LNCAP (cell line): Measurements from ENCODE around the gene TGFB1.

Experiments used
- TF ChIP-seq, protein P1 (sequence below): fragments of 450-650 bp; IDR thresholded peaks from 2 replicates; pipeline ENCODE4 v1.5.1; 2017; ENCODE audit warnings: mild to moderate bottlenecking

Gene TGFB1

DNA sequence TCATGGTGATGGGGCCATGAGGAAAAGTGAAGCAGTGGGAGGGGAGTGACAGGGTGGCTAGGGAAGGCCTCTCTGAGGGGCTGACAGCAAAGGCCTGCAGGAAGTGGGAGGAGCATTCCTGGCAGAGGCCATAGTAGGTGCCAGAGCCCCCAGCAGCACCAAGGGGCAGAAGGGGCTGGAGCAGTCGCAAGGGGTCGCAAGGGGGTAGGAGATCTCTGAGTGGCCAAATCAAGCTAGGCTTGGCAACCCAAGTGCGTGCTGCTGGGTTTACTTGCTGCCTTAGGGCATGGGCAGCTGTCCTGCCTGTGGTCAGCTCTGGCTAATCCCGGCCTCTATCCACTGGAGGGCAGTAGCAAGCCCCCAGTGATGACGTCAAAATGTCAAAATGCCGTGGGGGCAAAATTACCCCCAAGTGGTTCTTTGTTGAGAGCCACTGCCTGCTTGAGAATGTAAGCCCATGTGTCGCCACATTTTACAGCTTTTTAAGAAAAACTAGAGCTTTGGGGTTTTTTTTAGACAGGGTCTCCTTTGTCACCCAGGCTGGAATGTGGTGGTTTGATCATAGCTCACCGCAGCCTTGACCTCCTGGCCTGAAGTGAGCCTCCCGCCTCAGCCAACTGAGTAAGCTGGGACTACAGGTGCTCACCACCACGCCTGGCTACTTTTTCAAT, 32.0 kb downstream of the TGFB1 start:
- TF ChIP-seq, protein P1, sequence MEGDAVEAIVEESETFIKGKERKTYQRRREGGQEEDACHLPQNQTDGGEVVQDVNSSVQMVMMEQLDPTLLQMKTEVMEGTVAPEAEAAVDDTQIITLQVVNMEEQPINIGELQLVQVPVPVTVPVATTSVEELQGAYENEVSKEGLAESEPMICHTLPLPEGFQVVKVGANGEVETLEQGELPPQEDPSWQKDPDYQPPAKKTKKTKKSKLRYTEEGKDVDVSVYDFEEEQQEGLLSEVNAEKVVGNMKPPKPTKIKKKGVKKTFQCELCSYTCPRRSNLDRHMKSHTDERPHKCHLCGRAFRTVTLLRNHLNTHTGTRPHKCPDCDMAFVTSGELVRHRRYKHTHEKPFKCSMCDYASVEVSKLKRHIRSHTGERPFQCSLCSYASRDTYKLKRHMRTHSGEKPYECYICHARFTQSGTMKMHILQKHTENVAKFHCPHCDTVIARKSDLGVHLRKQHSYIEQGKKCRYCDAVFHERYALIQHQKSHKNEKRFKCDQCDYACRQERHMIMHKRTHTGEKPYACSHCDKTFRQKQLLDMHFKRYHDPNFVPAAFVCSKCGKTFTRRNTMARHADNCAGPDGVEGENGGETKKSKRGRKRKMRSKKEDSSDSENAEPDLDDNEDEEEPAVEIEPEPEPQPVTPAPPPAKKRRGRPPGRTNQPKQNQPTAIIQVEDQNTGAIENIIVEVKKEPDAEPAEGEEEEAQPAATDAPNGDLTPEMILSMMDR, result no peak

DNA sequence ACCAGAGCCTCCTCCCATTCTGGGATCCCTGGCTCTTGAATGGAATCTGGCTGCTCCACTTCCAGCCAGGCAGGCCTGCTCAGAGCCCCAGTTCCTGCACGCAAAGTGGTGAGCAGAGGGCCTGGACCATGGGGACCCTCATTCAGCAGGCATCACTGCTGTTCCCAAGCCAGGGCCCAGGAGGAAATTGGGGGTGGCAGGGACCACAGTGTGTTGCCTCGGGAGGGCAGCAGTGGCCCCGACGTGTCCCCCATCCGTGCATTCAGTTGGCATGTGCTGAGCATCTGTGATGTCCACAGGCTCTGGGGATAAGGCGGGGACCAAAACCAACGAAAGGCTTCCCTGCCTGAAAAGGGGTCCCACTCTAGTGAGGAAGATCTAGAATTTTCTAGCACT, 32.5 kb downstream of the TGFB1 start:
- TF ChIP-seq, protein P1, result no peak

DNA sequence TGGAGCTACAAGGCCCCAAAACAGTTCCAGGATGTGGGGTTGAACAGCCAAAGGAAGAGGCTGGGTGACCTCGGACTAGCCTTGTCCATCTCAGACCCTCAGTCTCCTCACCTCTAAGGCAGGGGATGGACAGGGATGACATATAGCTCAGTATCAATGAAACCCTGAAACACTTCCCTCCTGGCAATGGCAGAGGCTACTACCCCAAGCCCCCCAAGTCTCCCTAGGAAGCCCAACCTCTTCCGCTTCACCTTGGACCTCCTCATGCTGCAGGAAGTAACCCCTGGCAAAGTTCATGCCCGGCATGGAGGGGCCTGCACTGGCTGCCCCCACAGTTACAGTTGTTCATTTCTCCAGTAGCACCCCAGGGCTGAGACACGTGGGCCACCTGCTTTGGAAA, 33.2 kb downstream of the TGFB1 start:
- TF ChIP-seq, protein P1, result no peak

DNA sequence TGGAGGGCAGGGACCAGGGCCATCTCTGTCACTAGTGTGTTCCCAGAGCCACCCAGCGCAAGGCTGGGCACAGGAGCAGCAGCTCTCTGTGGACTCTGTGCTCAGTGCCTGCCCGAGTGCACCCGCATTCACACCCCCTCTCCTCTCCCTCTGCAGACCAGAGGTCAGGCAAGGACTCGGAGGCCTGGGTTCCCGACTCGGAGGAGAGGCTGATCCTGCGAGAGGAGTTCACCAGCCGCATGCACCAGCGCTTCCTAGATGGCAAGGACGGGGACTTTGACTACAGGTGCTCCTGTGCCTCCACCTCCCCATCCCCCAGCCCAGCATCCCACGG, 33.6 kb downstream of the TGFB1 start:
- TF ChIP-seq, protein P1, result no peak

DNA sequence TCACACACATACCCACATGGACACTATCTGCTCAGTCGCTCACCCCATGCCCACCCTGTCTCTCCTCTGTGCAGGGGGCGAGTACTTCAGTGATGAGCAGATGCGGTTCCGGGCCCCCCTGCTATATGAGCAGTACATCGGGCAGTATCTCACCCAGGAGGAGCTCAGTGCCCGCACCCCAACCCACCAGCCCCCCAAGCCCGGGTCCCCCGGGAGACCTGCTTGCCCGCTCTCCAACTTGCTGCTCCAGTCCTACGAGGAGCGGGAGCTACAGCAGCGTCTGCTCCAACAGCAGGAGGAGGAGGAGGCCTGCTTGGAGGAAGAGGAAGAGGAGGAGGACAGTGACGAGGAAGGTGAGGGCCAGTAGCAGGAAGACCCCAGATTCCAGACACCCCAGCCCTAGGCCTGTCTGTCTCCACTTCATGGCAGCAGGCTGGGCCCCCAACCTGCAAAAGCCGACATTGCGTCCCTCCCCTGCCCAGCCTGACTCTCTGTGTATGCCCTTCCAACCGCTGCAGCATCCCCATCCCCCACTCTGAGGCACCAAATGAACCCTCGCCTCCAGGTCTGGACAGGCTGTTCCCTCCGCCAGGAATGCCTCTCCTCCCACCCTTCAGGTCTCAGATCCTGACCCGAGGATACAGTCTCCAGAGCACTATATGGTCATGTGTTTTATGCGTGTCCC, 34.1 kb downstream of the TGFB1 start:
- TF ChIP-seq, protein P1, result no peak

DNA sequence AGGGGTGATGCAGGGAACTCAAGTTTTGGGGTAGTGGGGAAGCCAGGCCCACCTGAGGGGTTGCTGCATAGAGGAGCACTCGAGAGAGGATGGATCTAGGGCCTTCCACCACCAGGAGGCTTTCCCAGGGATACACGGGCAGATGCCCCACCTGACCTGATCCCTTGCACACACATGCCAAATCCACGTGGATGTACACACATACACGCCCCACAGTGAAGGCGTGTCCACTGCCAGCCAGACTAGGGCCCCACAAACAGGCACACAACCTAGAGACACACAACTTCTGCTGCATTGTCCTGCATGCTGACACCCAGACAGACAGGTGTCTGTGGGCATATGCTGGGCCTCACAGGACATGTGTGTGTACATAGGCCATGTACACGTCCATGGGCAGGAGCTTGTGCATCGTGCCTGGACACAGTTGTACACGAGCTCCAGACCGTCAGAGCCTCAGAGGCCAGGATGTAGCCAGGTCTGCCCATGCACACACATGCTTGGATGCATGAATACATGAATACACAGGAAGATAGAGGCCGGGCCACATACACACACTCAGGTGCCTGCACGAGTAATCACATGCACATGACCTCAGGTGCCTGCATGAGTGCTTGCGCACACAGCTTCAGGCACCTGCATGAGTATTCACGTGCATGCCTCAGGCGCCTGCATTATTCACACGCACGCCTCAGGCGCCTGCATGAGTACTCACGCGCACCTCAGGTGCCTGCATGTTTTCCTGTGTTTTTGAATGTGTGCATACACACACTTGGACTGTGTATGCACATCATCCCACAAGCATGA, 34.8 kb downstream of the TGFB1 start:
- TF ChIP-seq, protein P1, result no peak

DNA sequence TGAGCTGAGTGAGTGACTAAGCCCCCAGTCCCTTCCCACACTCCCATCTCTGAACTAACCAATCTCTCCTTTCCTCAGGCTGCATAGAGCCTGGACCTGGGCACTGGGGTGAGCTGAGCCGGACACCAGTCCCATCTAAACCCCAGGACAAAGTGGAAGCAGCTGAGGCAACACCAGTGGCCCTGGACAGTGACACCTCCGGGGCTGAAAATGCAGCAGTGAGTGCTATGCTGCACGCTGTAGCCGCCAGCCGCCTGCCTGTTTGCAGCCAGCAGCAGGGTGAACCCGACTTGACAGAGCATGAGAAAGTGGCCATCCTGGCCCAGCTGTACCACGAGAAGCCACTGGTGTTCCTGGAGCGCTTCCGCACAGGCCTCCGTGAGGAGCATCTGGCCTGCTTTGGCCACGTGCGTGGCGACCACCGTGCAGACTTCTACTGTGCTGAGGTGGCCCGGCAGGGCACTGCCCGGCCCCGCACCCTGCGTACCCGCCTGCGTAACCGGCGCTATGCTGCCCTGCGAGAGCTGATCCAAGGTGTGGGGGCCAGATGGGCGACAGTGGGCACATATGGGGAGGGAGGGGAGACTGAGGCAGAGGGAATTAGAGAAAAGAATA, 37.3 kb downstream of the TGFB1 start:
- TF ChIP-seq, protein P1, result no peak
